ENCODE data around the gene COL5A1. TPM values are rescaled to one million over a fixed set of nuclear protein-coding genes. Genes with fewer than 3 reads are reported as not detected.

COL5A1 gene
- polyA plus RNA-seq, 3 donors = 0.01 TPM; not detected in 2

DNA sequence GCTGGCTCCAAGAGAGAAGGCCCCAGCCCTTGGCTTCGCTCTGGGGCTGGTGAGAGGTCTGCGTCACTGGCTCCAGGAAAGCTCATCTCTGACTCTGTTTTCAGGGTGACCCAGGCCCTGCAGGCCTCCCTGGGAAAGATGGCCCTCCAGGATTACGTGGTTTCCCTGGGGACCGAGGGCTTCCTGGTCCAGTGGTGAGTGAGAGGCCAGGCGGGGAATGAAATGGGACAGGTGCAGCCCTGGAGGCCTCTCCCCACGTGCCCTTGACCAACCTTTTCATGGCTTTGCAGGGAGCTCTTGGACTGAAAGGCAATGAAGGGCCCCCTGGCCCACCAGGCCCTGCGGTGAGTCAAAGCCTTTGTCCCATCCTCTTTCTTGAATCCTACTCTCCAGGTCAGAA lies 163.3 kb downstream of the COL5A1 start:
- Histone ChIP-seq H4K20me1 (ENCODE audit: insufficient read depth, low read length) (no peaks in the 10 kb centered on the region), H3K4me1 (ENCODE audit: control insufficient read depth in 1 of 2, insufficient read depth in 2 of 2, low read length in 2 of 2) (no peaks in the 10 kb centered on the region), H2AFZ (ENCODE audit: insufficient read depth, low read depth, low read length, poor library complexity, severe bottlenecking) (no peak overlapping the region), H3K4me3 (replicated peaks in 1 of 3; ENCODE audit: low read depth in 2 of 3, low read length in 3 of 3) (no peak overlapping the region), H3K4me2 (replicated peaks; ENCODE audit: extremely low read depth, low read length, poor library complexity, severe bottlenecking) (no peak overlapping the region), H3K9ac (ENCODE audit: insufficient read depth, low read length, poor library complexity, severe bottlenecking) (no peak overlapping the region), H3K27ac (ENCODE audit: low read depth in 1 of 2, low read length in 2 of 2) (no peak overlapping the region), H3K27me3 (ENCODE audit: control insufficient read depth in 2 of 2, insufficient read depth in 2 of 2, low read length in 2 of 2) (no peaks in the 10 kb centered on the region), H3K36me3 (replicated peaks in 1 of 2; ENCODE audit: control insufficient read depth in 1 of 2, insufficient read depth in 2 of 2, low read length in 2 of 2) (no peaks in the 10 kb centered on the region), H3K79me2 (ENCODE audit: insufficient read depth, low read length) (no peaks in the 10 kb centered on the region), H3K9me3 (replicated peaks in 1 of 2; ENCODE audit: control insufficient read depth in 1 of 2, insufficient read depth in 1 of 2, low read length in 2 of 2) (no peaks in the 10 kb centered on the region)
- WGBS (ENCODE audit: insufficient coverage) = 96% methylated on average over 6 of the region's 7 CpGs
- Mint-ChIP-seq H3K4me3 (no peak overlapping the region), H3K9me3 (peaks cover 0 to 2% (median 0%) of the 10 kb centered on the region in 7 donors), H3K4me1 (no peaks in the 10 kb centered on the region), H3K36me3 (no peaks in the 10 kb centered on the region), H3K27me3 (ENCODE audit: low read depth in 3 of 3) (peaks cover 2 to 12% (median 2%) of the 10 kb centered on the region in 3 donors), H3K27ac (no peak overlapping the region)
- TF ChIP-seq, protein P1, sequence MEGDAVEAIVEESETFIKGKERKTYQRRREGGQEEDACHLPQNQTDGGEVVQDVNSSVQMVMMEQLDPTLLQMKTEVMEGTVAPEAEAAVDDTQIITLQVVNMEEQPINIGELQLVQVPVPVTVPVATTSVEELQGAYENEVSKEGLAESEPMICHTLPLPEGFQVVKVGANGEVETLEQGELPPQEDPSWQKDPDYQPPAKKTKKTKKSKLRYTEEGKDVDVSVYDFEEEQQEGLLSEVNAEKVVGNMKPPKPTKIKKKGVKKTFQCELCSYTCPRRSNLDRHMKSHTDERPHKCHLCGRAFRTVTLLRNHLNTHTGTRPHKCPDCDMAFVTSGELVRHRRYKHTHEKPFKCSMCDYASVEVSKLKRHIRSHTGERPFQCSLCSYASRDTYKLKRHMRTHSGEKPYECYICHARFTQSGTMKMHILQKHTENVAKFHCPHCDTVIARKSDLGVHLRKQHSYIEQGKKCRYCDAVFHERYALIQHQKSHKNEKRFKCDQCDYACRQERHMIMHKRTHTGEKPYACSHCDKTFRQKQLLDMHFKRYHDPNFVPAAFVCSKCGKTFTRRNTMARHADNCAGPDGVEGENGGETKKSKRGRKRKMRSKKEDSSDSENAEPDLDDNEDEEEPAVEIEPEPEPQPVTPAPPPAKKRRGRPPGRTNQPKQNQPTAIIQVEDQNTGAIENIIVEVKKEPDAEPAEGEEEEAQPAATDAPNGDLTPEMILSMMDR (IDR thresholded peaks at IDR 0.05) = no peak
- intact Hi-C loops (cut with micrococcal nuclease) = no loop called here
- no peak for DNase-seq

DNA sequence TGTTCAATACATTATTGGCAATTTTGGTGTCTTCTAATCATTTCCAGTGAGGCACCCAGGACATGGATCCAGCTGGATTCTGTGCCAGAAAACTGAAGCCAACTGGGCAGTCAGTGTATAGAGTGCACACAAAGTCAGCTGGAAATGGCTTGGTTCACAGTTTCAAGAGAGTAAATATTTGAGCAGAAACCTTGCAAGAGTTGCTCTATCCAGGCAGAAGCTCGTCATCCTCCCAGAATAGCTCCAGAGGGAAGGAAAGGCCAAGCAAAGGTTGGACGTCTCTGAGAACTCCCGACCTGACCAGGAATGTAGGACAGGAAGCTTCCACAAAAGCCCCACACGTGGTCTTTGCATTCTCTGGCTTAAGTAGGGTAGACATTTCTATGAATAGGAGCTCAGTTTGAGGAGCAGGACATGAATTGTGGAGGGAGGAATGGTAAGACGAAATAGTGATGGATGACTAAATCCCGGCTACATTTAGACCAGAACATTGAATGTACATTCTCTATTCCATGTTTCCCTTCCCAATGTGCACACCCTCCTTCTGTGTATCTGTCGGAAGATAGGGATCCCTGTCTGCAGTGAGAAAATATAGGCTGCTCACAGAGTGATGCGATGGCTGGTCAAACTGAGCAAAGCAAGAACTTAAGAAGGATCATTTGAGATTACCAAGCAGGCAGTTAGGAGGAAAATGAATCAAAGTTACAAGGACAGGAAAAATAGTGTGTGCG lies 166.3 kb downstream of the COL5A1 start:
- Histone ChIP-seq H3K79me2 (ENCODE audit: insufficient read depth, low read length) (no peaks in the 10 kb centered on the region), H2AFZ (ENCODE audit: insufficient read depth, low read depth, low read length, poor library complexity, severe bottlenecking) (no peak overlapping the region), H3K4me1 (ENCODE audit: control insufficient read depth in 1 of 2, insufficient read depth in 2 of 2, low read length in 2 of 2) (no peaks in the 10 kb centered on the region), H3K27ac (ENCODE audit: low read depth in 1 of 2, low read length in 2 of 2) (no peak overlapping the region), H4K20me1 (ENCODE audit: insufficient read depth, low read length) (no peaks in the 10 kb centered on the region), H3K4me2 (replicated peaks; ENCODE audit: extremely low read depth, low read length, poor library complexity, severe bottlenecking) (no peak overlapping the region), H3K9me3 (replicated peaks in 1 of 2; ENCODE audit: control insufficient read depth in 1 of 2, insufficient read depth in 1 of 2, low read length in 2 of 2) (no peaks in the 10 kb centered on the region), H3K9ac (ENCODE audit: insufficient read depth, low read length, poor library complexity, severe bottlenecking) (no peak overlapping the region), H3K4me3 (replicated peaks in 1 of 3; ENCODE audit: low read depth in 2 of 3, low read length in 3 of 3) (no peak overlapping the region), H3K36me3 (replicated peaks in 1 of 2; ENCODE audit: control insufficient read depth in 1 of 2, insufficient read depth in 2 of 2, low read length in 2 of 2) (no peaks in the 10 kb centered on the region), H3K27me3 (ENCODE audit: control insufficient read depth in 2 of 2, insufficient read depth in 2 of 2, low read length in 2 of 2) (no peaks in the 10 kb centered on the region)
- intact Hi-C loops (cut with micrococcal nuclease) = no loop called here
- H3K27ac Mint-ChIP-seq = no peak overlapping the region
- H3K4me1 Mint-ChIP-seq = no peaks in the 10 kb centered on the region
- H3K27me3 Mint-ChIP-seq (ENCODE audit: low read depth in 3 of 3) = peaks cover 2 to 15% (median 3%) of the 10 kb centered on the region in 3 donors
- TF ChIP-seq, protein P1 (IDR thresholded peaks at IDR 0.05) = no peak
- no peak overlapping the region for H3K4me3 Mint-ChIP-seq
- WGBS (ENCODE audit: insufficient coverage) = 88% methylated on average over 6 of the region's 9 CpGs
- DNase-seq = no peak
- H3K36me3 Mint-ChIP-seq = no peaks in the 10 kb centered on the region
- H3K9me3 Mint-ChIP-seq = peaks cover 0 to 2% (median 0%) of the 10 kb centered on the region in 7 donors

Measured in CD14-positive monocyte (primary cell).